Subcutaneous abdominal adipose tissue (tissue), 5 donors: Measurements from ENCODE around the gene TAF10.
A peak's percentile ranks its signal among the peaks of the same experiment; 100 is the strongest.

Source experiments
- H3K27ac ChIP-seq: one replicate; pipeline ENCODE4 v1.7.0; 2013; ENCODE audit warnings: low read depth, mild to moderate bottlenecking, inconsistent platforms, low read length, moderate library complexity
- H3K27me3 ChIP-seq, 5 donors: one replicate each; pipeline ENCODE4 v1.7.0; 2013; ENCODE audit warnings: low read length in 5 of 5, inconsistent platforms in 1 of 5; ENCODE audit not compliant: control insufficient read depth in 5 of 5, insufficient read depth in 4 of 5
- H3K36me3 ChIP-seq, 5 donors: one replicate each; pipeline ENCODE4 v1.7.0; 2013; ENCODE audit warnings: low read length in 5 of 5; ENCODE audit not compliant: control insufficient read depth in 5 of 5, insufficient read depth in 5 of 5
- H3K4me1 ChIP-seq, 5 donors: one replicate each; pipeline ENCODE4 v1.7.0; 2013; ENCODE audit warnings: low read length in 5 of 5, mild to moderate bottlenecking in 3 of 5, moderate library complexity in 1 of 5; ENCODE audit not compliant: control insufficient read depth in 5 of 5, insufficient read depth in 5 of 5
- H3K4me3 ChIP-seq, 5 donors: one replicate each; pipeline ENCODE4 v1.7.0; 2013; ENCODE audit warnings: low read length in 5 of 5, low read depth in 1 of 5
- H3K9ac ChIP-seq, 5 donors: one replicate each; pipeline ENCODE4 v1.7.0; 2013; ENCODE audit warnings: low read length in 5 of 5, mild to moderate bottlenecking in 4 of 5, moderate library complexity in 3 of 5
- H3K9me3 ChIP-seq, 5 donors: one replicate each; pipeline ENCODE4 v1.7.0; 2013; ENCODE audit warnings: low read length in 5 of 5; ENCODE audit not compliant: control insufficient read depth in 5 of 5
- donor health status: healthy.
- donor health status: healthy.
- donor health status: healthy.
- donor health status: healthy.
- donor health status: healthy.

Gene TAF10

DNA sequence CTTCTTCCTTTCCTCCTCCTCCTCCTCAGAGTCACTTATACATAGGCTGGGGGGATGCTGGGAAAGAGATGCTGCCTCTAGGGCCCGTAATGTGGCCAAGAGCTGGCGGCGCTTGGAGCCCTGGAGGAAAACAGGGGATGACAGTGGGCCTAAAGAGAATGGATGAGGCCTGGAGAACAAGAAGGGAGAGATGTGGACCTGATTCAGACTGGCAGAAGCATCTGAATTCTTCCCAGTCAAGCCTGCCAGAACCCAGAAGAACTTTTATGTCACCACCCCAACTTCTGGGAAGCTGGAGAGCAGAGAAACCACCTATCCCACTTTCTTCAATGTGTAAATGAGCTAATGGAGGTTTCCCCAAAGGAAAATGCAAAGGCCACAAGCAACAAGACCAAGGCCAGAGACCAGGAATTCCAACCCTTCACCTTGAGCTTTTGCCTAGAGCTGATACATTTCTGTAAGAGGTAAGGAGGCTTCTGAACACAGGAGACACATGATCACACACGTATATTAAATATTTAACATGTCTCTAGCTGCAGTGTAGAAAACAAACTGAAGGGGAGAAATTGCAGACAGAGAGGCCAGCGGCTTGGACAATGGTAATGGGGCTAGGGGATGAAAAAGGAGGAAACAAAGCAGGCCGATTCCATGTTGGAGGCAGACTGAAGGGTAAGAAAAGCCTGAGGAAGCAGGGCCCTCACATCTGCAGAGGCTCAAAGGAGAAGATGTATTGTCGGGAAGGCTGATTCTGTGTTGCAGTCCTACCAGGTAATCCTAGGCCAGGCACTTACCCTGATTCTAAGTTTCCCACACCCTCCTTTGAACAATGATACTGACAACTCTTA lies 9.7 kb downstream of the TAF10 start:
- Histone ChIP-seq H3K9ac (peak overlapping the region; percentile 83 to 99 (median 97)), H3K27ac (peak overlapping the region; percentile 98), H3K27me3 (no peaks in the 10 kb centered on the region), H3K9me3 (no peaks in the 10 kb centered on the region), H3K36me3 (peaks cover 5 to 37% (median 36%) of the 10 kb centered on the region in 5 donors), H3K4me3 (peak overlapping the region; percentile 90 to 98 (median 95)), H3K4me1 (peaks cover 6 to 52% (median 48%) of the 10 kb centered on the region in 5 donors)

GRCh38 chr11:6601041-6601461 lies 11.0 kb downstream of the TAF10 start:
- Histone ChIP-seq H3K27ac (no peak overlapping the region), H3K4me1 (peaks cover 4 to 52% (median 47%) of the 10 kb centered on the region in 5 donors), H3K36me3 (peaks cover 5 to 46% (median 36%) of the 10 kb centered on the region in 5 donors), H3K9me3 (no peaks in the 10 kb centered on the region), H3K4me3 (no peak overlapping the region), H3K9ac (peak overlapping the region in 1 of 5 donors; percentile 11), H3K27me3 (no peaks in the 10 kb centered on the region)

- H3K27ac ChIP-seq, result no peak overlapping the region
- peaks cover 5 to 46% (median 36%) of the 10 kb centered on the region in 5 donors for H3K36me3 ChIP-seq
- H3K9ac ChIP-seq, result peak overlapping the region in 1 of 5 donors; percentile 8
- H3K4me1 ChIP-seq, result peaks cover 4 to 46% (median 42%) of the 10 kb centered on the region in 5 donors
- H3K27me3 ChIP-seq, result no peaks in the 10 kb centered on the region
- H3K4me3 ChIP-seq, result no peak overlapping the region
- no peaks in the 10 kb centered on the region for H3K9me3 ChIP-seq
These were observed 12.1 kb downstream of the TAF10 start for GRCh38 chr11:6599881-6600390.

DNA sequence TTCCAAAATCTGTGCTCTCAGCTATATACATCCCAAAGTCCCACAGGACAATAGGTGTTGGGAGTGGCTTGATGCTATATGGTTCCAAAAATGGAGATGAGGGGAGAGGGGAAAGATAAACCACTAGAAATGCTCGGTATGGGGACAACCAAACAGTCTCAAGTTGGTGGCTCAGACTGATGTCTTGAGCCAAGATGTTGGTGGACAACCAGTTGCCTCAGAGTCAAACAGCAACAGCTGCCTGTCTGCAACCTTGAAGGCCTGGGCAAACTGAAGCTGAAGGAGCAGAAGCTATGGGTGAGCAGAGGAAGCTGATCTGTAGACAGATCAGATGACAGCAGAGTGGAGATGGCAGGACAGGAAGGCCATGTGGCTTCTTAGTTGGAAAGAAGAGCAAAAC lies 12.6 kb downstream of the TAF10 start:
- H3K9ac ChIP-seq, result no peak overlapping the region
- H3K27me3 ChIP-seq, result no peaks in the 10 kb centered on the region
- H3K4me1 ChIP-seq, result peaks cover 4 to 45% (median 37%) of the 10 kb centered on the region in 5 donors
- H3K27ac ChIP-seq, result no peak overlapping the region
- no peak overlapping the region for H3K4me3 ChIP-seq
- peaks cover 5 to 49% (median 38%) of the 10 kb centered on the region in 5 donors for H3K36me3 ChIP-seq
- H3K9me3 ChIP-seq, result no peaks in the 10 kb centered on the region

GRCh38 chr11:6598555-6598954 lies 13.5 kb downstream of the TAF10 start:
- no peaks in the 10 kb centered on the region for H3K9me3 ChIP-seq
- H3K27me3 ChIP-seq, result no peaks in the 10 kb centered on the region
- no peak overlapping the region for H3K4me3 ChIP-seq
- peaks cover 10 to 57% (median 43%) of the 10 kb centered on the region in 5 donors for H3K36me3 ChIP-seq
- H3K9ac ChIP-seq, result no peak overlapping the region
- peaks cover 4 to 49% (median 35%) of the 10 kb centered on the region in 5 donors for H3K4me1 ChIP-seq
- H3K27ac ChIP-seq, result no peak overlapping the region

DNA sequence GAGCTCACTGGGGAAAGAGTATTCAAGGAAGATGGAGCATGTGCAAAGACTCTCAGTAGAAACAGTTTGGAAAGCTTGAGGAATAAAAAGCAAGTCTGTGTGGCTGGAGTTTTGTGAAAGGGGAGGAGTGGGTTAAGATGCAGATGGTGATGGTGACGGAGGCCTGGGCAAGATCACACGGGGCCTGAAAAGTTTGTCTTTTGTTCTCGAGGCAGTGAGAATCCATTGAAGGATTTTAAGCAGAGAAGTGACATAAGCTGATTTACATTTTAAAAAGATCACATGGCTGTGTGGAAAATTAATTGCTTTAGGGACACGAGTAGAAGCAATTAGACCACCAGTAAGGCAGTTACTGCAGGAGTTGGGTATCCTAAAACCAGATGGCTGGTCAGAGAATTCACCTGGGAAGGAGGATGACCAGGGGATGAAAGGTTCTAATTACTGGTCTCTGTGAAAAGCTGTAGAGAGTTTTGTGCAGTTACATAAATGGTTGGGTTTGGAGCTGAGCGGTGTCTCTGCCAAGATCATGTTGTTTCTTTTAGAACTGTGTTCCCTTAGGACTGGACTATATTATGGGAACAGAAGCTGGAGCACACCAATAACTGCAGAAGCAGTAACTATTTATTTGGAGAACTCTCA lies 15.7 kb downstream of the TAF10 start:
- Histone ChIP-seq H3K4me3 (no peak overlapping the region), H3K27ac (no peak overlapping the region), H3K4me1 (peaks cover 0 to 32% (median 16%) of the 10 kb centered on the region in 5 donors), H3K36me3 (peaks cover 20 to 65% (median 54%) of the 10 kb centered on the region in 5 donors), H3K27me3 (no peaks in the 10 kb centered on the region), H3K9ac (peak overlapping the region in 3 of 5 donors; percentile 2 to 42 (median 13)), H3K9me3 (no peaks in the 10 kb centered on the region)

- no peak overlapping the region for H3K4me3 ChIP-seq
- H3K27ac ChIP-seq, result no peak overlapping the region
- no peaks in the 10 kb centered on the region for H3K9me3 ChIP-seq
- no peak overlapping the region for H3K9ac ChIP-seq
- H3K36me3 ChIP-seq, result peaks cover 20 to 44% (median 33%) of the 10 kb centered on the region in 5 donors
- H3K27me3 ChIP-seq, result no peaks in the 10 kb centered on the region
- H3K4me1 ChIP-seq, result peaks cover 0 to 32% (median 15%) of the 10 kb centered on the region in 5 donors
These were observed 17.8 kb downstream of the TAF10 start for GRCh38 chr11:6594142-6594768.

GRCh38 chr11:6588018-6588417 lies 24.0 kb downstream of the TAF10 start:
- Histone ChIP-seq H3K27me3 (no peaks in the 10 kb centered on the region), H3K4me3 (no peak overlapping the region), H3K4me1 (peaks cover 1 to 15% (median 5%) of the 10 kb centered on the region in 5 donors), H3K9me3 (peaks cover 0 to 5% (median 3%) of the 10 kb centered on the region in 5 donors), H3K9ac (no peak overlapping the region), H3K27ac (no peak overlapping the region), H3K36me3 (peaks cover 0 to 15% (median 9%) of the 10 kb centered on the region in 5 donors)

- no peak overlapping the region for H3K9ac ChIP-seq
- no peaks in the 10 kb centered on the region for H3K27me3 ChIP-seq
- no peak overlapping the region for H3K4me3 ChIP-seq
- no peak overlapping the region for H3K27ac ChIP-seq
- peaks cover 0 to 5% (median 3%) of the 10 kb centered on the region in 5 donors for H3K9me3 ChIP-seq
- H3K36me3 ChIP-seq, result peaks cover 0 to 15% (median 8%) of the 10 kb centered on the region in 5 donors
- peaks cover 1 to 15% (median 5%) of the 10 kb centered on the region in 5 donors for H3K4me1 ChIP-seq
These were observed 24.6 kb downstream of the TAF10 start for GRCh38 chr11:6587360-6587953.
